ENCODE data around the gene PACRG. TPM values are rescaled to one million over a fixed set of nuclear protein-coding genes. Genes with fewer than 3 reads are reported as not detected.

PACRG gene
- polyA plus RNA-seq, 1 of the 3 experiments (the other 2 are of a cell fraction): 0.56 TPM

DNA sequence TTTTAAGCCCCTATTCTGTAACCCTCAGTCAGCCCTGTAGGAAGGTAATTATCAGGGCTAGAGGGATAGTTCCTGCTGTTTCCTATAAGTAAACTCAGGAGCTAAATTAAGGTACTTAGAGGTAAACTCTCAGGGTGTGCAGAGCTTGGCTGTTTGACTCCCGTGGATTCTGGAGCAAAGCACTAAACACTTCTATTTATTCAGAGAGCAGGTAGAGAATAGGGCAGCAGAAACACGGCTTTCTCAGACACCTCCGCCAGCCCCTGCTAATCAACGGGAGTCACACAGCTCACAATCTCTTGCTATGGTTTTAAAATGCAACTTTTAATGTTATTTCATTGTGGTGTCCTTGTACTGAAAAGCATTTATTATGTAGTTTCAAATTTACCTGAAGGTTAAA lies 22.0 kb upstream of the PACRG start:
- Histone ChIP-seq H3K4me3 (ENCODE audit: low read depth in 2 of 2, low read length in 1 of 2) (no peak overlapping the region), H3K9ac (no peak overlapping the region), H3F3A (replicated peaks; ENCODE audit: insufficient read depth) (no peaks in the 10 kb centered on the region), H2AFZ (ENCODE audit: low read depth) (no peak overlapping the region), H3K4me1 (ENCODE audit: control insufficient read depth in 1 of 2, insufficient read depth in 2 of 2, low read depth in 1 of 2, low read length in 1 of 2) (peaks cover 0 to 8% of the 10 kb centered on the region in 2 experiments; a peak in 2 of 4 replicates), H4K20me1 (ENCODE audit: insufficient read depth) (no peaks in the 10 kb centered on the region), H3K27me3 (ENCODE audit: insufficient read depth) (no peaks in the 10 kb centered on the region), H3K4me2 (no peak overlapping the region), H3K79me2 (ENCODE audit: insufficient read depth) (no peaks in the 10 kb centered on the region), H3K9me2 (no peaks in the 10 kb centered on the region), H3K27ac (ENCODE audit: low read depth in 2 of 2, low read length in 1 of 2) (peak overlapping the region in 1 of 2 experiments; percentile 62; a peak in 2 of 4 replicates), H3K36me3 (replicated peaks in 1 of 2; ENCODE audit: control insufficient read depth in 1 of 2, insufficient read depth in 2 of 2, low read length in 1 of 2) (no peaks in the 10 kb centered on the region), H3K9me3 (no peaks in the 10 kb centered on the region)
- ChIA-PET CTCF (interaction anchor here (1.3 to 1.8 kb wide), 3 partner anchors 9 to 168 kb away, joined by 3 to 6 read pairs (median 5); no protein-coding TSS in a partner anchor), POLR2A (no interaction called here)
- TF ChIP-seq, protein P1, sequence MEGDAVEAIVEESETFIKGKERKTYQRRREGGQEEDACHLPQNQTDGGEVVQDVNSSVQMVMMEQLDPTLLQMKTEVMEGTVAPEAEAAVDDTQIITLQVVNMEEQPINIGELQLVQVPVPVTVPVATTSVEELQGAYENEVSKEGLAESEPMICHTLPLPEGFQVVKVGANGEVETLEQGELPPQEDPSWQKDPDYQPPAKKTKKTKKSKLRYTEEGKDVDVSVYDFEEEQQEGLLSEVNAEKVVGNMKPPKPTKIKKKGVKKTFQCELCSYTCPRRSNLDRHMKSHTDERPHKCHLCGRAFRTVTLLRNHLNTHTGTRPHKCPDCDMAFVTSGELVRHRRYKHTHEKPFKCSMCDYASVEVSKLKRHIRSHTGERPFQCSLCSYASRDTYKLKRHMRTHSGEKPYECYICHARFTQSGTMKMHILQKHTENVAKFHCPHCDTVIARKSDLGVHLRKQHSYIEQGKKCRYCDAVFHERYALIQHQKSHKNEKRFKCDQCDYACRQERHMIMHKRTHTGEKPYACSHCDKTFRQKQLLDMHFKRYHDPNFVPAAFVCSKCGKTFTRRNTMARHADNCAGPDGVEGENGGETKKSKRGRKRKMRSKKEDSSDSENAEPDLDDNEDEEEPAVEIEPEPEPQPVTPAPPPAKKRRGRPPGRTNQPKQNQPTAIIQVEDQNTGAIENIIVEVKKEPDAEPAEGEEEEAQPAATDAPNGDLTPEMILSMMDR (IDR thresholded peaks at IDR 0.05): no peak
- TF ChIP-seq MEF2A (IDR thresholded peaks at IDR 0.05; ENCODE audit: borderline replicate concordance, low read depth): no peak
- TF ChIP-seq RAD21 (IDR thresholded peaks at IDR 0.05; ENCODE audit: low read length): no peak
- TF ChIP-seq FOXJ3 (CRISPR knock-in tag; IDR thresholded peaks at IDR 0.05): no peak
- TF ChIP-seq SIN3A (IDR thresholded peaks at IDR 0.05; ENCODE audit: borderline replicate concordance, low read depth, low read length): no peak
- TF ChIP-seq TCF12 (IDR thresholded peaks at IDR 0.05): no peak
- no peak for TF ChIP-seq EP300 (IDR thresholded peaks at IDR 0.05; ENCODE audit: borderline replicate concordance in 1 of 2, low read depth in 1 of 2, low read length in 1 of 2)
- no peak for TF ChIP-seq TAF1 (IDR thresholded peaks at IDR 0.05; ENCODE audit: borderline replicate concordance, low read depth, low read length)
- no peak for TF ChIP-seq ELF1 (IDR thresholded peaks at IDR 0.05)
- TF ChIP-seq NRF1 (IDR thresholded peaks at IDR 0.05; ENCODE audit: low read depth, low read length): no peak
- TF ChIP-seq, protein P2, sequence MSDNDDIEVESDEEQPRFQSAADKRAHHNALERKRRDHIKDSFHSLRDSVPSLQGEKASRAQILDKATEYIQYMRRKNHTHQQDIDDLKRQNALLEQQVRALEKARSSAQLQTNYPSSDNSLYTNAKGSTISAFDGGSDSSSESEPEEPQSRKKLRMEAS (IDR thresholded peaks at IDR 0.05; ENCODE audit: low read depth): no peak
- no peak for TF ChIP-seq RCOR1 (IDR thresholded peaks at IDR 0.05; ENCODE audit: low read length)
- TF ChIP-seq JUND (IDR thresholded peaks at IDR 0.05): no peak
- no peak for TF ChIP-seq POLR2AphosphoS5 (IDR thresholded peaks at IDR 0.05; ENCODE audit: low read depth, low read length)
- TF ChIP-seq, protein P3, sequence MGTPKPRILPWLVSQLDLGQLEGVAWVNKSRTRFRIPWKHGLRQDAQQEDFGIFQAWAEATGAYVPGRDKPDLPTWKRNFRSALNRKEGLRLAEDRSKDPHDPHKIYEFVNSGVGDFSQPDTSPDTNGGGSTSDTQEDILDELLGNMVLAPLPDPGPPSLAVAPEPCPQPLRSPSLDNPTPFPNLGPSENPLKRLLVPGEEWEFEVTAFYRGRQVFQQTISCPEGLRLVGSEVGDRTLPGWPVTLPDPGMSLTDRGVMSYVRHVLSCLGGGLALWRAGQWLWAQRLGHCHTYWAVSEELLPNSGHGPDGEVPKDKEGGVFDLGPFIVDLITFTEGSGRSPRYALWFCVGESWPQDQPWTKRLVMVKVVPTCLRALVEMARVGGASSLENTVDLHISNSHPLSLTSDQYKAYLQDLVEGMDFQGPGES (IDR thresholded peaks at IDR 0.05; ENCODE audit: low read depth, low read length): no peak
- TF ChIP-seq CHD2 (IDR thresholded peaks at IDR 0.05; ENCODE audit: low read length, partially characterized antibody): no peak
- no peak for DNase-seq
- 60% methylated on average over 4 of the region's 4 CpGs for WGBS (ENCODE audit: low lambda C conversion rate)

DNA sequence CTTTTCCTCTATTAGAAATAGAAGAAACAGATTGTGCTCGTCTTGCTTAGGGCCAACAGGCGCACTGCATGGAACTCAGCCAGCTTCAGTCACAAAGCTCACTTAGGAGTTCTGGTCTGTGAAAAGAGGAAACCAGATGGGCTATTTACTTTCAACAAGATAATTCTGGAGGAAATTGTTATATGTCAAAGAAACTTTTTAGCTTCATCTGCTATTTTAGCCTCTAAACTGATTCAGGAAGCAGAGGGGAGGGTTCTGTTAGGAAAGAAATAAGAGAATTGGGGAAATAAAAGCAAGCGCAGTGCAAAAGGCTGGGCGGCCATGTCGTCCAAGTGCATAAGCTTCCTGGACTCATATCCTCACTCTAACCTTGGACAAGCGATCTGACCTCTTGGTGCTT lies 21.5 kb upstream of the PACRG start:
- 63% methylated on average over 6 of the region's 6 CpGs for WGBS (ENCODE audit: low lambda C conversion rate)
- DNase-seq: peak; percentile 50

More for the DNA sequence above, 21.5 kb upstream of the PACRG start:
- Histone ChIP-seq H3K36me3 (replicated peaks in 1 of 2; ENCODE audit: control insufficient read depth in 1 of 2, insufficient read depth in 2 of 2, low read length in 1 of 2) (no peaks in the 10 kb centered on the region), H3K9me2 (no peaks in the 10 kb centered on the region), H3K9ac (no peak overlapping the region), H2AFZ (ENCODE audit: low read depth) (no peak overlapping the region), H3K9me3 (no peaks in the 10 kb centered on the region), H3K27ac (ENCODE audit: low read depth in 2 of 2, low read length in 1 of 2) (peak overlapping the region in 1 of 2 experiments; percentile 89; a peak in 2 of 4 replicates), H3F3A (replicated peaks; ENCODE audit: insufficient read depth) (no peaks in the 10 kb centered on the region), H3K27me3 (ENCODE audit: insufficient read depth) (no peaks in the 10 kb centered on the region), H3K4me1 (ENCODE audit: control insufficient read depth in 1 of 2, insufficient read depth in 2 of 2, low read depth in 1 of 2, low read length in 1 of 2) (peaks cover 0 to 8% of the 10 kb centered on the region in 2 experiments; a peak in 2 of 4 replicates), H3K79me2 (ENCODE audit: insufficient read depth) (no peaks in the 10 kb centered on the region), H3K4me2 (no peak overlapping the region), H4K20me1 (ENCODE audit: insufficient read depth) (no peaks in the 10 kb centered on the region), H3K4me3 (ENCODE audit: low read depth in 2 of 2, low read length in 1 of 2) (no peak overlapping the region)
- ChIA-PET CTCF (interaction anchor here (1.3 to 1.8 kb wide), 3 partner anchors 9 to 168 kb away, joined by 3 to 6 read pairs (median 5); no protein-coding TSS in a partner anchor), POLR2A (no interaction called here)
- TF ChIP-seq FOSL2 (IDR thresholded peaks at IDR 0.05; ENCODE audit: borderline replicate concordance, low read depth): no peak
- TF ChIP-seq TAF1 (IDR thresholded peaks at IDR 0.05; ENCODE audit: borderline replicate concordance, low read depth, low read length): no peak
- no peak for TF ChIP-seq FOXJ3 (CRISPR knock-in tag; IDR thresholded peaks at IDR 0.05)
- TF ChIP-seq EP300 (IDR thresholded peaks at IDR 0.05; ENCODE audit: borderline replicate concordance in 1 of 2, low read depth in 1 of 2, low read length in 1 of 2): peak in 1 of 2 experiments; percentile 78; a peak in 1 of 4 replicates
- no peak for TF ChIP-seq RXRA (IDR thresholded peaks at IDR 0.05; ENCODE audit: borderline replicate concordance, low read depth)
- no peak for TF ChIP-seq TCF12 (IDR thresholded peaks at IDR 0.05)
